ENCODE results near the gene SGPP1.
"Not testable (repeated sequence)": the region's sequence is repeated elsewhere in the genome, so short reads cannot be mapped to it uniquely, and the experiment has no call there.

SGPP1 gene

DNA sequence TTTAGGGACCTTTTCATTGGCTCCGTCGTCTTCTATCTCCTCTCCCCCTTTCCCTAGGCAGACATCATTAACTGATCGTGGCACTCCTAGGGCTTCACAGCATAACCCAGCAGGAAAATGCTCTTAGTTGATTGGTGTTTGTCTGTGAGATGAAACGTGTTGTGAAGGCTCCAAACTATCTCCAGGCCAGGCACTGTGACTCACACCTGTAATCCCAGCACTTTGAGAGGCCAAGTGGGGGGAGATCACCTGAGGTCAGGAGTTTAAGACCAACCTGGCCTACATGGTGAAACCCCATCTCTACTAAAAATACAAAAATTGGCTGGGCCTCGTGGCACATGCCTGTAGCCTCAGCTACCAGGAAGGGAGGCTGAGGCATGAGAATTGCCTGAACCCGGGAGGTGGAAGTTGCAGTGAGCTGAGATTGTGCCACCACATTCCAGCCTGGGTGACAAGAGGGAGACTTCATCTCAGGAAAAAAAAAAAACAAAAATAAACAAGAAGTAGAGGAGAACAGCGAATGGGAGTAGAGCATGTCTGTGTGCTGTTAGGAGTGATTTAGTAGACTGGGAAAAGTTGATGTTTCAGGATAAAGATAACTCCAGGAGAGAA, 53.9 kb downstream of the SGPP1 start:
- no peak for DNase-seq (ENCODE audit: low spot score)

DNA sequence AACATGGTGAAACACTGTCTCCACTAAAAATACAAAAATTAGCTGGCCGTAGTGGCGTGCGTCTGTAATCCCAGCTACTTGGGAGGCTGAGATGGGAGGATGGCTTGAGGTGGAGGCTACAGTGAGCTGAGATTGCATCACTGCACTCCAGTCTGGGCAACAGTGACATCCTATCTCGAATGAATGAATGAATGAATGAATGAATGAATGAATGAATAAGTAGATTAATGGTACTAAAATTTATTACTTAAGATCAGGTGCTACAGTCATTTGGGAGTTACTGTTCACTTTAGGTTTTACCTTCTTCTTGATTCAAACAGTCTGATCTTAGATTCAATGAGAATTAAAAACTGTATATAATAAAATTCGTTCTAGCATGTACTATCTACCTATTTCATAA, 54.6 kb downstream of the SGPP1 start:
- no peak for DNase-seq (ENCODE audit: low spot score)

DNA sequence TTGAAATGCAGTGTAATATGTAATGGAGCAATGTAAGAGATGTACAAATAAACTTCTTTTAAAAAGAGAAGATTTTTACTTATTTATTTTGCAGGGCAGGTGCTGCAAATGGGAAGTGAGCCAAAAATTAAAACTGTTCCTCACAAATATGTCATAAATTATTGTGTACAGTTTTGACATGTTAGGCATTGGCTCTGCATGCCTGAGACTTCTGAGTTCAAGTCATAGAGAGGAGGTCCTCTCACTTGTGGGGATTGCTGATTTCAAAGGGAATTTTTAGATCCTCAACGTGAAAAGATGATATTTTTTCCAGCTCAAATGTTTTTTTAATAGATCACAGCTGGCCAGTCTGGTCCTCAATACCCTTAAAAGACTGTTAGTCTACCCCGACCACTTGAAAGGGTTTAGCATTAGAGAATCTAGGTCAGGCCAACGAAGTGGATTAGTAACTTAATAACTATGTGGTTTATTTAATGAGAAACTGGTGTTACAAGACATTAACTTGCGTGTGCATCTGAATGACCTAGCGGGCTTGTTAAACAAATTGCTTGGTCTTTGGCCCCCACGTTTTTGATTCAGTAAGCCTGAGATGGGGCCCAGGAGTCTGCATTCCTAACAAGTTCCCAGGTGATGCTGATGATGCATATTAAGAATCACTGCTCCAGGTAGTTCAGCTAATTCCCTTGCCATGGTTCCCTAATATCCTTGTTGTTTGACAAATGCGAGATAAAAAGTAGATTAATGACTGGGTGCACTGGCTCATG, 55.3 kb downstream of the SGPP1 start:
- no peak for DNase-seq (ENCODE audit: low spot score)

DNA sequence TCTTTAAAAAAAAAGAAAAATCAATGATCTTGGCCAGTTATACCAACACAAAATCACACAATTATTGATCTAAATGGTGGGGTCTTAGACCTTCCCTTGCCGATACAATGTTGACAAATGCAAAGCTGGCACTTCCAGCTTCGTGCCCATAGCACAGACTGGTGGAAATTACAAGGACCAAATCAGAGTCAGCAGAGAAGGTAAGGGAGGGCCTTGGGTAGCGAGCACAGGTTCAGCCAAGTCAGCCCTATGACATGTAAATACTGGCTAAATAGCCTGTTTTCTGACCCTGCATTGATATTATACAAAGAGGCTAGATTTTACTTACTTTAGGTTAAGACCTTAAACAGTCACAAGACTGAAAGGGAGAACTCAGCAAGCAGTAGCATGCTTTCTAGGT, 55.9 kb downstream of the SGPP1 start:
- DNase-seq (ENCODE audit: low spot score) = no peak

DNA sequence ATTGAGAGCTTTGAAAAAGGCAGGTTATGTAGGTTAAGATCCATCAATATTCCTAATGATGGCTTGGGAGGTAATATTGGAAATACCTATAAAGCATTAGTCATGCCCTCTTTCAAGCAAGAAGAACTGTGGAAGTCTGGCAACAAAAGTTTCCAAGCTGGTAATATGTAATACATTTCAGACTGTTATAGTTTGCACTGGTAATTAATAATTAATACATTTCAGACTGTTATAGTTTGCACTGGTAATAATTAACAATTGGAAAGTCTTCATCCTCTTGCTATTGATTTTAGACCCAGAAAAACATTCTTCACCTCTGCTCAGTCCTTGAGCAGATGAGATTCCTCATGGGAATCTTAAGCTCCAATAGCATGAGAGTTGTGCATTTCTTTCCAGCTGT, 57.2 kb downstream of the SGPP1 start:
- no peak for DNase-seq (ENCODE audit: low spot score)

DNA sequence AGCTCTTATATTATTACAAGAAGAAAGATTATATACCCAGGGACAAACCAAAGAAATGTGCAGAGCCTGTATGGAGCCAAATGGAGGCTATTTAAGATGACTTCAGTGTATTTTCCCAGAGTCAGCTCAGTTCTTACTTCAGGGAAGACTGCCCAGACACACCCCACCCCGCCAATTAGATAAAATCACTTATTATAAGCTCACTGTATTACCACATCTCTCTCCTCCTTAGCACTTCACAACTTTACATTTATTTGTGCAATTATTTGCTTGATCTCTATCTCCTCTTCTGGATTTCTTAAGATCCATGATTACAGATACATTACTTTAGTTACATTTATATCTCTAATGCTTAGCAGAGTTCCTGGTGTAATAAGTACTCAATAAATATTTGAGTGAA, 61.5 kb downstream of the SGPP1 start:
- no peak for DNase-seq (ENCODE audit: low spot score)

DNA sequence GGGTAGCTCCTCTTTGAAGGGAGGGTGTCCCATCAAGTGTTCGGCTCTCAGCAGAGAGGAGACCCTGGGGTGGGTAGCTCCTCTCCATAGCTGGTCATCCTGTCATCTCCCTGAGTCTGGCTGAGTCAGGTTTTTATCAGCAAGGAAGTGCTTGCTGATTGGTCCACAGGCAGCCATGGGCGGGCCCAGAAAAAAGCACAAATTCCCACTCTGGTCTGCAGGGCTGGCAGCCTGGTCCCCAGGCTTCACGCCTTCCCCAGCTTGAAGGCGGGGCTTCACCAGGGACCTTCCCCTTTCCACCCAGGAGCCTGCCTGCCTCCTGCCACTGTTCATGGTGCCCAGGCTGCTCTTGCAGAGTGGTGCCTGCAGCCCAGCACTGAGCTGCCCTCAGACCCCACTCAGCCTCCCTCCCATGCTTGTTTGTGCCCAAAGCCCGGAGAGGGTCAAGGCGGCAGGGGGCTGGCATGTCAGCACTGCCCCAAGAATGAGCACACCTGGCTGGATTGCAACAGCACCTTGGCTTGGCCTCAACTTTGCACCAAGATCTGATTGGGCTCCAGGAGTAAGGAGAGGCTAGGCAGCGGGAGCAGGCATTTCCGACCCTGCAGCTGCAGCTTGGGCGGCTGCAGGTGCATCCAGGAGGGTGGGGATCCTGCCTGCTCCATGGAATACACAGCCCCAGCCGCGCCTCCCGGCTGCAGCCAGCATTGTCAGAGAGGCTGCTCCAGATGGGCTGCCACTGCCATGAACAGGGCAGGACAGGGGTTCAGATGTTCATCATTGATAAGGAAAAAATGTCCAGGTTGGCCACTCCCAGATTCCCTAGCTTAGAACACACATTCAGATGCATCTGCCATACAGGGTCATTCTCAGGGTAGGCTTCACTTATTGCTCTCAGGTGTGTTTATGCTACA, 64.2 kb downstream of the SGPP1 start:
- DNase-seq (ENCODE audit: low spot score) = no peak

DNA sequence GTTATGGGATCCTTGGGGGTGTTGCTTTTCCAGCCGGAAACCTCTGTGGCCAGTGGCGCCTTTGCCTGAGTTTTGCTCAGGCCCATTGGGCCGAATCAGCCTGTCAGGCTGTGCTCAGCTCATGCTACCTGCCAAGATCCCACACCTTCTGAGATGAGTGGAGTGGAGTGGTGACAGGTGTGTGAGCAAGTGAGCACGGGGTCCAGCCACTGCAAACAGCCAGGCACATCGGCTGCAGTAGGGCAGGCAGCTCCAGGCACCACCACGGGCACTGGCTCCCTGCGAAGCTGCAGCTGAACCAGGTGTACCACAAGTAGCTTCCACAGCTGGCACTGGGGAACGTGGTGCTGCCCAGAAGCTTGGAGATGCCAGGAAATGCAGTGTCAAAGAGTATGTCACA, 65.1 kb downstream of the SGPP1 start:
- DNase-seq (ENCODE audit: low spot score) = no peak

DNA sequence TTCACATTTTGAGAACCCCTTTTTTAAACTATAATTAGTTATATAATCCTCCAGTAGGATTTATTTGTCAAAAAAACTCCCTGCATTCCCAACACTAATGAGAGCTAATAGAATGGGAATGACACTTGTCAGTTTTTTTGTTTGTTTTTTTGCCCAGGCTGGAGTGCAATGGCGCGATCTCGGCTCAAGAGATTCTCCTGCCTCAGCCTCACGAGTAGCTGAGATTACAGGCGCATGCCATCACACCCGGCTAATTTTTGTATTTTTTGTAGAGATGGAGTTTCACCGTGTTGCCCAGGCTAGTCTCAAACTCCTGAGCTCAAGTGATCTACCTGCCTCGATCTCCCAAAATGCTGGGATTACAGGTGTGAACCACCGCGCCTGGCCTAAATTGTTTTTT, 66.0 kb downstream of the SGPP1 start:
- DNase-seq (ENCODE audit: low spot score) = not testable (repeated sequence)

DNA sequence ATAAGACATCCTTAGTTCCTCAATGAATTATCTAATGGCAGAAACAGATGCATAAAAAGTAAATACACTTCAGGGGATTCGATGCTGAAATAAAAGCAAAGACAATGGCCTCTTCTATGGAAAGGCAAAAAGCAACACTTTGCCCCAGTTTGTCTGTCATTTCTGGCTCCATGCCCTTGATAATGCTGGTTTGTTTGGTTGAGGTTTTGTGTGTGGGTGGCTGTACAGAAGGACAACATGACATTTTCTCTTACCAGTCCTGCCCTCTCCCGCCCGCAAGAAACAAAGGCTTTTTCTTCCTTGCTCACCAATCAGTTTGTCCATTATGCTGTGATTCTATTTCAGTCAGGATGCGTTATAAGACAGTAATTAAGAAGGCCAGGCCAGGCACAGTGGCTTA, 68.1 kb downstream of the SGPP1 start:
- no peak for DNase-seq (ENCODE audit: low spot score)

DNA sequence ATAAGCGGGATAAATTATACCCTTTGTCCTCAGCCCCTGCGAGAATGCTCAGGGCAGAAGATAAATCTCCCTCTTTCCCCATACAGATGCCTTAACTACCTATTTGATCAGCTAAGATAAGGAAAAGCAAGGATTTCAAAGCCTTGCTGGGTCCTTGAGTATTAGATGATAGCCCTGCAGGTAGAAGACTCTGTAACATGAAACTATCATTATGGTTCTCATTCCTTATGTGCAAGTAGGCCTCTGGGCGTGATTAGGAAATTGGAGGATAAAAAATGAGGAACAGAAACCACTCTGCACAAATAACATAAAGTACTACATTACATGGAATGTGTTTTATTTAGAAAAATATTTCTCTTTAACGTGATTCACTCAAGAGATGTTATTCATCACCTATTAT, 71.7 kb downstream of the SGPP1 start:
- DNase-seq (ENCODE audit: low spot score) = no peak

DNA sequence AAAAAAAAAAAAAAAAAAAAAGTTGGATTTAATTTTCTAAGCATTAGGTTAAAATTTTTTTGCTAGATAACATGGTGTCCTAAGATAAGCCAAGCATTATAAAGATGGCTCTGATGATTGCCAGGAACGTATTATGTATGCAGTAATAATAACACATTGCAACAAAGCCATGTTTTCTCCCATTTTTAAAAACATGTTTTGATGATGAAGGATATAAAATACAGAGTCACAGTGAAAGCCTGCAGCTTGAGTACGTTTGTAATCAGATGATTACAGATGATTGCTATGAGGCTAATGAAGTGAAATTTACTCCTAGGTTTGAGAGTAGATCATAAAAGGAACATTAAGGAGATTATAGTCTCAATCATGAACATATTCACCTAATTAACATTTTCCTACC, 72.9 kb downstream of the SGPP1 start:
- DNase-seq (ENCODE audit: low spot score) = no peak

DNA sequence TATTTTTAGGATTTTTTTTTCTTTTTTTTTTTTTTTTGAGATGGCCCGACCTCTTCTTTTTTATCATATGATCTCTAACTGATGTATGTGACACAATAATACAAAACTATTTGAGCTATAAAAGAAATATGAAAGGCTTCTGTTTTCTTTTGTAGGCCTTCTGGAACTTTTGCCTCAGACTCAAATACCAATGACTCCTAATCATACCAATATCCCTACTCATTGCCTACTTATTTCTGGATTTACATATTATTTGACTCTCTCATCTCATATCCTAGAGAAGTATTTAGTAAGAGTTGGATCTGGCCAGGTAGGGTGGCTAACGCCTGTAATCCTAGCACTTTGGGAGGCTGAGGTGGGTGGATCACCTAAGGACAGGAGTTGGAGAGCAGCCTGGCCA, 73.5 kb downstream of the SGPP1 start:
- DNase-seq (ENCODE audit: low spot score) = no peak

DNA sequence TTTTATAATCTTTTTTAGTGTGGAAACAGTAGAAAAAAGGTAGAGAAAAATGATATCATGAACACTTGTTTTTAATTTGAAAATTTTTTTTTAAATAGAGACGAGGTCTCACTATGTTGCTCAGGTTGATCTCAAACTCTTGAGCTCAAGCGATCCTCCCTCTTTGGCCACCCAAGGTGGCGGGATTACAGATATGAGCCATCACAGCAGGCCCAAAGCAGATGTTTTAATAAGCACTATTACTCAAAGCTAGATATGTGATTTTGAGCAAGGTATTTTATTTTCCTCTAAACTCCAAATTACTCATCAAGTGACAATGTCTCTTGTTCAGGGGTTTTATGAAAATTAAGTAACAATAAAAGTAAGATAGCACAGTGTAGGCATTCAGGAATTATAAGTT, 75.5 kb downstream of the SGPP1 start:
- no peak for DNase-seq (ENCODE audit: low spot score)

DNA sequence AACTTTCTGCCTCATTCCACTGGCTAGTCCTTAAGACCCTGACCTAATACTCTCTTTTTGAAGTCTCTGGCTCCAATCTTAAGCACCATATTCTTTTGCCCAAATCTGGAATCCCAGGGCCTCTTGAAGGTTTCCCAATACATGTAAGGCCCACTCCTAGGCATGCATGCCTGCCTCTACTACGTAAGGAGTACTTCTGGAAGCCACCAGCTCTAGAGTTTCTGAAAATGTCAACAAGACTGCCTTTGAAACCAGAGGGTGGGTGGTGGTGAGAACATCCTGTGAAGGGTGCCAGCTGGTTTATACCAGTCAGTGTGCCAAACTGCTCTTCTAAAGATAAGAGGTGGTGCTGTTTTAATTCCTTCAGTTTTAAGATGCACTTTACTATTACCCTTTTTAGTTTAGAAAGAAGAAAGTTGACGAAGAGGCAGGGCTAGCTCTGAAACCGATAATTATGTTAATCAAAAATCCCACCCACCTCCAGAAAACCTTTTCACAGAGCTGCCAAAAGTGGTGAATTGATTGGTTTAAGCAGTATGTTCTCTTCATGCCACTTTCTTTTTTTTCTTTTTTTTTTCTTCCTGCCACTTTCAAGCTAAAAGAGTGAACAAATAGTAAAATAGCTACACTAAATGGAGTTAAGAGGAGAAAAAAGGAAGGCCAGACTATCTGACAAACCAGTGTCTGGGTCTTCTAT, 77.5 kb downstream of the SGPP1 start:
- peak; percentile 69 for DNase-seq (ENCODE audit: low spot score)

DNA sequence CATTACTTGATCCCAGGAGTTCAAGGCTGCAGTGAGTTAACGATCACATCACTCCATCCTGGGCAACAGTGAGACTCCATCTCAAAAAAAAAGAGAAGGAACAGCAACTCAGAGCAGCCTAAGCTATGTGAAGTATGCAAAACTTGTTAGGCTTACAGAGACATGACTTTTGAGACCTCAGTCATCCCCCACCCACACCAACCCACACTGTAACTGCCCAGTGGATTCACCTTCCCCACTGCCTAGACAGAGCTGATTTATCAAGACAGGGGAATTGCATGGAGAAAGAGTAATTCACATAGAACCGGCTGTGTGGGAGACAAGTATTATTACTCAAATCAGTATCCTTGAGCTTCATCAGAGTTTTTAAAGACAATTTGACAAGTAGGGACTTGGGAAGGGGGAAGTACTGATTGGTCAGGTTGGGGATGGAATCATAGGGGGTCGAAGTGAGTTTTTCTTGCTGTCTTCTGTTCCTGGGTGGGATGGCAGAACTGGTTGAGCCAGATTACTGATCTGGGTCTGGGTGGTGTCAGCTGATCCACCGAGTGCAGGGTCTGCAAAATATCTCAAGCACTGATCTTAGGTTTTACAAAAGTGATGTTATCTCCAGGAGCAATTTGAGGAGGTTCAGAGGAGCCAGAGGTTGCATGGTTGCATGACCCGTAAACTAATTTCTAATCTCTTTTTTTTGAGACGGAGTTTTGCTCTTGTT, 80.0 kb downstream of the SGPP1 start:
- DNase-seq (ENCODE audit: low spot score) = no peak

DNA sequence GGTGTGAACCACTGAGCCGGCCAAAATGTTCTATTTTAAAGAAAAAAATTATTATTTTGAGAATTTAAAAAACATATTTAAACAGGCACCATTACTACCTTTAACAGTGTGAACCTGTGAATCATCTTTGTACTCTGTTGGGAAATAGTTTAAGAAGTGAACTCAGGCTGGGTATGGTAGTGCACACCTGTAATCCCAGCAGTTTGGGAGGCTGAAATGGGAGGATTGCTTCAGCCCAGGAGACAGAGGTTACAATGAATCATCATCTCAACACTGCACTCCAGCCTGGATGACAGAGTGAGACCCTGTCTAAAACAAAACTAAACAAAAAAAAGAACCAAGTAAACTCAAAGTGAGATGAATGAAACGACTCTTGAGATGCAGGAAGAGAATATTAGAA, 83.1 kb downstream of the SGPP1 start:
- no peak for DNase-seq (ENCODE audit: low spot score)

DNA sequence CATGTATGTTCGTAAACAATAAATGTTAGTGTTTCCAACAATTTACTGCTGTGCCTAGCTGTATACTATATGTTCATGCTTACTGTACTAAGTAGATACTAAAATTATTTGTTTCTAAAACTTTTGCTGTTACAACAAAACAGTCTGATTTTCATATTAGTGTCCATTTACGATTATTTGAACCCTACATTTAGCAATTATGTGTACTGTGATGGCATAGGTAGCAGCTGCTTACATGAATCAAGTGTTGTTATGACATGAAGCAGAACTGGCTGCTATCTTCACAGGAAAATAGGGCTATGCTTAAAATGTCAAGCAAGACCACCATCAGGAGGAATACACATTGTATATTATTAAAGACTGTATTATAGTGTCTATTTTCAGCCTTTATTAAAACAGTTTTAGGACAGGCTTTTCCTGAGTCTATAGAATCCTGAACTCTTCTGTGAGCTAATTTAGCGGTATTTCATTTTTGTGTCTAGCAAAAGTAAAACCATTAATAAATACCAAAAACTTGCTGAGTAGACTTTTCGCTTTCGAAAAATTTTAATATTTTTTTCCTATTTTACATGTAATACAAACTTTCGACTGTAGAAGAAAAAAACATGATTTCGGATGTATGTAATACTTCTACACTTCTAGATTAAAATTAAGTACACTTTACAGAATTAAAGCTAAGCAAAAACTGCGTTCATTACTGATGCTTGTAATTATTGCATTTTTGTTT, 85.0 kb downstream of the SGPP1 start:
- no peak for DNase-seq (ENCODE audit: low spot score)

DNA sequence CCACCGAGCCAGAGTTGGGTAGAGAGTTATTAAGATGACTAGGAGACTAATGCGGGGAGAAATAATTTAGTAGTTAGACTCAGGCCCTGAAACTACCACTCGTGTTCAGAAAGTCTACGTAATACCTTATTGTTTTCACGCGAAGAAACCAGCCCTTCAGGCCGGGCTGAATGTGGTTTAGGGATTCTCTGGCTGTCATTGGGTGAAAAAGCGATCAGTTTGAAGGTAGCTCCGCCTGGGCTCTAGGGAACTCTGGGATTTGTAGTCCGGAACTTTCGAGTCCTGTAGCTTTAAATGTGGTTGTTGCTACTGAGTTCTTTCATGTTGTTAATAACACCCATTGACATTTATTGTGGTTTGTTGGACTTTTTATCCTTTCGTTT, 85.6 kb downstream of the SGPP1 start:
- peak; percentile 91 for DNase-seq (ENCODE audit: low spot score)

DNA sequence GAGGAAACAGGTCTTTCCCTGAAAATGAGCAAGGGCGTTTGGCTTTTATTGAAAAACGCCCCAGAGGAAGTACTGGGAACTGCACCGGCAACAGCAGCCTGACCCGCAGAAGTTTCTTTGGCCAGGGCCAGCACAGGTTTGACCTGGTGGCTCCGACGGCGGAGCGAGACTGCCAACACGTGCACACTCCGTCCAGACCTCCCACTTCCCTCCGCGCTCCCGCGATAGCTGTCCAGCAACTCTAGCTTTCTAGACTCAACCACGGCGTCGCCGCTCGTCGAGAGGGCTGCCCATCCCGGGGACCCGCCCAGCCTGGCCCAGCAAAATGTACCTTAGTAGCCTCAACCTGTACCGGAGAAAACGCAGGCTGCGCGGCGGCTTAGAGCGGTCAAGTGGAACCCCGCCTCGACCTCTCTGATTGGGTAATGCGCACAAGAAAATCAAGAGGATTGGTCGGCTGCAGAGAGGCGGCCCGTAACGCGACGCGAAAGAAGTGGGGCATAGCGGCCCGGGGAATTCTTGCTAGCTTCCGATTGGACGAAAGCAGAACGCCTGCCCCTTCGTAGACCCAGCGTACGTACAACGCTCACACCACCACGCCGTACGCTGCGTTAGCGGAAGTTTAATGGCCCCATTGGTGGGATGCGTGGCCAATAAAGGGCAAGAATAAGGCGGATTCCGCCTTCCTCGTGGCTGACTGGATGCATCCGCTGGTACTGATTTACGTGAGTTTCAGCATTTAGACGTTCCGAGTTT, 86.2 kb downstream of the SGPP1 start, which contains the start of gene WDR89:
WDR89 (minus strand) TSS at position 399 of the 756 bp plus-strand sequence. CDS start 41,929 bp downstream, outside the sequence.
- DNase-seq (ENCODE audit: low spot score) = peak; percentile 98

Measured in CD4-positive, alpha-beta T cell treated with Interleukin-15 for 4 hours (primary cell).